ENCODE data around the gene PLCB1.

Gene PLCB1

GRCh38 chr20:8932192-8933165, 800.4 kb downstream of the PLCB1 start:
- no peak for DNase-seq

- no peak for DNase-seq
These were observed 801.3 kb downstream of the PLCB1 start for GRCh38 chr20:8933381-8933807.

GRCh38 chr20:8934362-8934761, 802.3 kb downstream of the PLCB1 start:
- DNase-seq = no peak

Measured in effector CD4-positive, alpha-beta T cell (primary cell).